H9 (cell line): ENCODE data around the gene RPL11. TPM values are rescaled to one million over a fixed set of nuclear protein-coding genes. Genes with fewer than 3 reads are reported as not detected.

Experiments used
- DNase-seq: peaks from one replicate; pipeline ENCODE4 v3.0.0-alpha.2; 2017
- H2AFZ ChIP-seq: one replicate; pipeline ENCODE4 v1.6.1; 2013; ENCODE audit warnings: mild to moderate bottlenecking, low read length, control low read depth, moderate library complexity
- H2AK5ac ChIP-seq: 2 replicates; pipeline ENCODE4 v1.6.1; 2013; ENCODE audit warnings: low read length, control low read depth, mixed read lengths; ENCODE audit not compliant: insufficient read length
- H2BK120ac ChIP-seq: one replicate; pipeline ENCODE4 v1.6.1; 2013; ENCODE audit warnings: low read depth, mild to moderate bottlenecking, low read length, control low read depth, inconsistent platforms; ENCODE audit not compliant: poor library complexity, severe bottlenecking
- H2BK12ac ChIP-seq: 2 replicates; pipeline ENCODE4 v1.6.1; 2013; ENCODE audit warnings: low read length, control low read depth, mixed read lengths, low read depth; ENCODE audit not compliant: insufficient read length
- H2BK15ac ChIP-seq: 2 replicates; pipeline ENCODE4 v1.6.1; 2013; ENCODE audit warnings: low read depth, low read length, control low read depth
- H2BK20ac ChIP-seq: one replicate; pipeline ENCODE4 v1.6.1; 2013; ENCODE audit warnings: low read depth, mild to moderate bottlenecking, low read length, control low read depth, inconsistent platforms; ENCODE audit not compliant: poor library complexity, severe bottlenecking
- H2BK5ac ChIP-seq: 2 replicates; pipeline ENCODE4 v1.6.1; 2013; ENCODE audit warnings: low read length, control low read depth, mixed read lengths; ENCODE audit not compliant: insufficient read length
- H3K14ac ChIP-seq: 2 replicates; pipeline ENCODE4 v1.6.1; 2013; ENCODE audit warnings: low read length, control low read depth; ENCODE audit not compliant: insufficient read depth
- H3K18ac ChIP-seq: 2 replicates; pipeline ENCODE4 v1.6.1; 2013; ENCODE audit warnings: low read depth, mild to moderate bottlenecking, mixed read lengths, low read length, control low read depth; ENCODE audit not compliant: insufficient read length
- H3K23ac ChIP-seq: 2 replicates; pipeline ENCODE4 v1.6.1; 2013; ENCODE audit warnings: low read length, control low read depth, mixed read lengths, low read depth; ENCODE audit not compliant: insufficient read length
- H3K23me2 ChIP-seq: 2 replicates; pipeline ENCODE4 v1.6.1; 2013; ENCODE audit warnings: low read depth, mild to moderate bottlenecking, mixed read lengths, low read length, control low read depth; ENCODE audit not compliant: insufficient read length, poor library complexity, severe bottlenecking
- H3K27ac ChIP-seq: 2 replicates; pipeline ENCODE4 v1.5.1; 2013; ENCODE audit warnings: low read length, control low read depth, mixed read lengths, low read depth; ENCODE audit not compliant: insufficient read length
- H3K27me3 ChIP-seq: 2 replicates; pipeline ENCODE4 v1.6.1; 2013; ENCODE audit warnings: low read length, control low read depth, inconsistent platforms; ENCODE audit not compliant: insufficient read depth
- H3K4ac ChIP-seq: 2 replicates; pipeline ENCODE4 v1.6.1; 2013; ENCODE audit warnings: low read depth, mild to moderate bottlenecking, control low read depth, inconsistent platforms, low read length, moderate library complexity
- H3K4me1 ChIP-seq: 2 replicates; pipeline ENCODE4 v1.6.1; 2013; ENCODE audit warnings: low read length, control low read depth, inconsistent platforms; ENCODE audit not compliant: insufficient read depth
- H3K4me2 ChIP-seq: 2 replicates; pipeline ENCODE4 v1.6.1; 2013; ENCODE audit warnings: low read length, control low read depth, mixed read lengths; ENCODE audit not compliant: insufficient read length, insufficient read depth
- H3K56ac ChIP-seq: 2 replicates; pipeline ENCODE4 v1.6.1; 2013; ENCODE audit warnings: low read depth, mild to moderate bottlenecking, mixed read lengths, low read length, control low read depth; ENCODE audit not compliant: insufficient read length
- H3K79me1 ChIP-seq: 2 replicates; pipeline ENCODE4 v1.6.1; 2013; ENCODE audit warnings: low read depth, mild to moderate bottlenecking, moderate library complexity, low read length, control low read depth, inconsistent platforms; ENCODE audit not compliant: insufficient read depth, poor library complexity, severe bottlenecking
- H3K79me2 ChIP-seq: 2 replicates; pipeline ENCODE4 v1.6.1; 2013; ENCODE audit warnings: low read length, control low read depth, inconsistent platforms; ENCODE audit not compliant: insufficient read depth
- H3K9ac ChIP-seq: 2 replicates; pipeline ENCODE4 v1.6.1; 2013; ENCODE audit warnings: low read length, control low read depth, mixed read lengths; ENCODE audit not compliant: insufficient read length; ENCODE audit errors: extremely low read depth
- H3K9me3 ChIP-seq: one replicate; pipeline ENCODE4 v1.6.1; 2013; ENCODE audit warnings: low read depth, low read length, inconsistent platforms; ENCODE audit not compliant: control insufficient read depth
- H3T11ph ChIP-seq: one replicate; pipeline ENCODE4 v1.6.1; 2013; ENCODE audit warnings: mild to moderate bottlenecking, low read length, control low read depth, inconsistent platforms
- H4K20me1 ChIP-seq: one replicate; pipeline ENCODE4 v1.6.1; 2013; ENCODE audit not compliant: control insufficient read depth, insufficient read length, insufficient read depth
- H4K5ac ChIP-seq: 2 replicates; pipeline ENCODE4 v1.6.1; 2013; ENCODE audit warnings: low read depth, mild to moderate bottlenecking, mixed read lengths, low read length, control low read depth; ENCODE audit not compliant: insufficient read length
- H4K8ac ChIP-seq: replicated peaks from 2 replicates; pipeline ENCODE4 v1.6.1; 2013; ENCODE audit warnings: low read length, control low read depth, mixed read lengths, low read depth; ENCODE audit not compliant: insufficient read length
- H4K91ac ChIP-seq: 2 replicates; pipeline ENCODE4 v1.6.1; 2013; ENCODE audit warnings: low read depth, mild to moderate bottlenecking, moderate library complexity, mixed read lengths, low read length, control low read depth; ENCODE audit not compliant: insufficient read length
- H3K27ac Mint-ChIP-seq, 3 experiments: 2 replicates in 2 of 3; 3 replicates in 1 of 3; pipeline ENCODE4 v1.8.0; 2020 to 2021; ENCODE audit warnings: mixed read lengths in 3 of 3, mild to moderate bottlenecking in 1 of 3, moderate library complexity in 1 of 3
- H3K27me3 Mint-ChIP-seq: 2 replicates; pipeline ENCODE4 v1.8.0; 2021; ENCODE audit warnings: low read depth, mild to moderate bottlenecking, moderate library complexity, mixed read lengths
- H3K36me3 Mint-ChIP-seq, 3 experiments: 2 replicates in 2 of 3; 3 replicates in 1 of 3; pipeline ENCODE4 v1.8.0; 2020 to 2021; ENCODE audit warnings: low read depth in 3 of 3, mixed read lengths in 3 of 3; ENCODE audit not compliant: insufficient read depth in 1 of 3
- H3K4me1 Mint-ChIP-seq, 2 experiments: 2 replicates each; pipeline ENCODE4 v1.8.0; 2020; ENCODE audit warnings: mixed read lengths in 2 of 2
- H3K4me3 Mint-ChIP-seq, 2 experiments: 2 replicates in 1 of 2; 3 replicates in 1 of 2; pipeline ENCODE4 v1.8.0; 2020 to 2021; ENCODE audit warnings: mild to moderate bottlenecking in 2 of 2, mixed read lengths in 2 of 2, moderate library complexity in 1 of 2
- H3K9me3 Mint-ChIP-seq, 2 experiments: 2 replicates in 1 of 2; 3 replicates in 1 of 2; pipeline ENCODE4 v1.8.0; 2020; ENCODE audit warnings: mild to moderate bottlenecking in 2 of 2, mixed read lengths in 2 of 2, moderate library complexity in 1 of 2
- WGBS: extraction: QIAGEN DNeasy Blood & Tissue Kit; methylation state at CpG from one replicate; pipeline ENCODE4 v1.1.7; 2013; ENCODE audit warnings: missing lambda C conversion rate, low lambda C conversion rate, mixed read lengths; ENCODE audit not compliant: insufficient read length; ENCODE audit errors: extremely low coverage; 5-methylcytosine and 5-hydroxymethylcytosine counted together
- total RNA-seq: library from RNA; stranded (reverse); gene quantifications from 2 replicates; pipeline ENCODE4 v1.2.1, GENCODE V29; 2021
- TF ChIP-seq, protein P1 (sequence below): fragments of 200-600 bp; sonication (generic); conservative IDR thresholded peaks from 3 replicates; pipeline ENCODE4 v1.8.0; 2021; ENCODE audit warnings: antibody characterized with exemption, mild to moderate bottlenecking

The RPL11 gene
- total RNA-seq, 1 experiment from 2014 or later = 1,618 TPM

- Histone ChIP-seq H2BK20ac (no peak overlapping the region), H3K18ac (no peak overlapping the region), H3K23me2 (no peaks in the 10 kb centered on the region), H4K91ac (no peak overlapping the region), H2AK5ac (peak overlapping the region; percentile 21), H3K23ac (no peak overlapping the region), H4K8ac (no peak overlapping the region), H3K79me1 (no peaks in the 10 kb centered on the region), H2BK15ac (no peak overlapping the region), H2BK120ac (no peak overlapping the region), H3K4me2 (no peak overlapping the region), H3K27me3 (no peaks in the 10 kb centered on the region), H3K9ac (no peak overlapping the region), H3K27ac (no peak overlapping the region), H4K5ac (no peak overlapping the region), H3K56ac (no peak overlapping the region), H3K4me1 (no peaks in the 10 kb centered on the region), H4K20me1 (no peaks in the 10 kb centered on the region), H2BK5ac (peak overlapping the region; percentile 64), H3K9me3 (no peaks in the 10 kb centered on the region), H2AFZ (no peak overlapping the region), H3K14ac (no peak overlapping the region), H2BK12ac (no peak overlapping the region), H3K79me2 (no peaks in the 10 kb centered on the region), H3K4ac (no peak overlapping the region), H3T11ph (no peak overlapping the region)
- TF ChIP-seq, protein P1, sequence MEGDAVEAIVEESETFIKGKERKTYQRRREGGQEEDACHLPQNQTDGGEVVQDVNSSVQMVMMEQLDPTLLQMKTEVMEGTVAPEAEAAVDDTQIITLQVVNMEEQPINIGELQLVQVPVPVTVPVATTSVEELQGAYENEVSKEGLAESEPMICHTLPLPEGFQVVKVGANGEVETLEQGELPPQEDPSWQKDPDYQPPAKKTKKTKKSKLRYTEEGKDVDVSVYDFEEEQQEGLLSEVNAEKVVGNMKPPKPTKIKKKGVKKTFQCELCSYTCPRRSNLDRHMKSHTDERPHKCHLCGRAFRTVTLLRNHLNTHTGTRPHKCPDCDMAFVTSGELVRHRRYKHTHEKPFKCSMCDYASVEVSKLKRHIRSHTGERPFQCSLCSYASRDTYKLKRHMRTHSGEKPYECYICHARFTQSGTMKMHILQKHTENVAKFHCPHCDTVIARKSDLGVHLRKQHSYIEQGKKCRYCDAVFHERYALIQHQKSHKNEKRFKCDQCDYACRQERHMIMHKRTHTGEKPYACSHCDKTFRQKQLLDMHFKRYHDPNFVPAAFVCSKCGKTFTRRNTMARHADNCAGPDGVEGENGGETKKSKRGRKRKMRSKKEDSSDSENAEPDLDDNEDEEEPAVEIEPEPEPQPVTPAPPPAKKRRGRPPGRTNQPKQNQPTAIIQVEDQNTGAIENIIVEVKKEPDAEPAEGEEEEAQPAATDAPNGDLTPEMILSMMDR = no peak
- H3K36me3 Mint-ChIP-seq = no peaks in the 10 kb centered on the region
- peaks cover 3% of the 10 kb centered on the region; the same call in 1 of the 2 replicates for H3K27me3 Mint-ChIP-seq
- no peaks in the 10 kb centered on the region; a peak in 1 of 5 replicates for H3K9me3 Mint-ChIP-seq
- DNase-seq = no peak
- WGBS = no CpG with 5 or more reads among the region's 4 CpGs
- H3K27ac Mint-ChIP-seq = no peak overlapping the region
- no peak overlapping the region for H3K4me3 Mint-ChIP-seq
- H3K4me1 Mint-ChIP-seq = peaks cover 4 to 6% of the 10 kb centered on the region in 2 experiments
These were observed 29.7 kb upstream of the RPL11 start for GRCh38 chr1:23661887-23662286.
